T-helper 1 cell treated with Interleukin-12 subunit alpha and Interleukin-12 subunit beta and Interleukin-4 antibody, amounts not matched to agents 30 μg/mL and 1 μg/mL, for 36 hours (primary cell): Measurements from ENCODE around the gene RBM6.

Experiments used
- H3K27ac Mint-ChIP-seq: one replicate; pipeline ENCODE4 v1.8.0; 2021; ENCODE audit warnings: mild to moderate bottlenecking, mixed read lengths
- H3K27me3 Mint-ChIP-seq: one replicate; pipeline ENCODE4 v1.8.0; 2021; ENCODE audit warnings: low read depth, mixed read lengths
- H3K36me3 Mint-ChIP-seq: one replicate; pipeline ENCODE4 v1.8.0; 2021; ENCODE audit warnings: low read depth, mixed read lengths
- H3K4me1 Mint-ChIP-seq: one replicate; pipeline ENCODE4 v1.8.0; 2021; ENCODE audit warnings: low read depth, mixed read lengths
- H3K4me3 Mint-ChIP-seq: one replicate; pipeline ENCODE4 v1.8.0; 2021; ENCODE audit warnings: mild to moderate bottlenecking, moderate library complexity, mixed read lengths
- H3K9me3 Mint-ChIP-seq: one replicate; pipeline ENCODE4 v1.8.0; 2021; ENCODE audit warnings: mixed read lengths

Gene RBM6

GRCh38 chr3:50126287-50127211 lies 186.6 kb downstream of the RBM6 start:
- H3K27ac Mint-ChIP-seq: no peak overlapping the region
- no peaks in the 10 kb centered on the region for H3K4me1 Mint-ChIP-seq
- no peak overlapping the region for H3K4me3 Mint-ChIP-seq
- H3K9me3 Mint-ChIP-seq: no peaks in the 10 kb centered on the region
- no peaks in the 10 kb centered on the region for H3K36me3 Mint-ChIP-seq
- no peaks in the 10 kb centered on the region for H3K27me3 Mint-ChIP-seq
